Measurements from ENCODE around the gene NOSTRIN. TPM values are rescaled to one million over a fixed set of nuclear protein-coding genes. Genes with fewer than 3 reads are reported as not detected.

The NOSTRIN gene
- total and polyA plus RNA-seq, 8 donors: 25.7 to 45.3 (median 38.8) TPM

DNA sequence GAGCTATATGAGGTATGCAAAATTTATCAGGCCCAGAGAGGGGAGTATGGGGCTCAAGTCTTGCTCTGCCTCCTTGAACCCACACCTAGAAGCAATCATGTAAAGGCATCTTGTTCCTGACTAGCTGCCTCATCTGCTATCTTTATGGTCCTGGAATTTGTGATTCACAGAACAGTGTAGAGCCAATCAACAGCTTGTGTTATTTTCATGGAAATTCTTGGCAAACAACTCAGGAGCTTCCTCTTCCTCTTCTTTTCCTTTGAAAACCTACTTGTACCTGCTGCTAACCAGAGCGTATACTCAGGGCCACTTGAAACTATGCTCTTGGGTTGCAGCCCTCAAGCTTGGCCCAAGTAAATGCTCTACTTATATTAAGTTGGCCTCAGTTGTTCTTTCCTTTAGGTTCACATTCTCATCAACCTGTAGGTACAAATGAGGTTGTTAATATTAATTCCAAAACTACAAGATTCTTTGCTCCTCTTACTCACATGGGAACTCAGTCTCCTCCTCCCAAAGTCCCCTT is 3.5 kb upstream of the NOSTRIN start:
- Histone ChIP-seq H3K27me3 (no peaks in the 10 kb centered on the region), H3K4me3 (no peak overlapping the region), H3K27ac (no peak overlapping the region), H3K36me3 (no peaks in the 10 kb centered on the region), H3K4me1 (peaks cover 3 to 5% of the 10 kb centered on the region in 2 donors), H3K9me3 (no peaks in the 10 kb centered on the region)
- TF ChIP-seq, protein P1, sequence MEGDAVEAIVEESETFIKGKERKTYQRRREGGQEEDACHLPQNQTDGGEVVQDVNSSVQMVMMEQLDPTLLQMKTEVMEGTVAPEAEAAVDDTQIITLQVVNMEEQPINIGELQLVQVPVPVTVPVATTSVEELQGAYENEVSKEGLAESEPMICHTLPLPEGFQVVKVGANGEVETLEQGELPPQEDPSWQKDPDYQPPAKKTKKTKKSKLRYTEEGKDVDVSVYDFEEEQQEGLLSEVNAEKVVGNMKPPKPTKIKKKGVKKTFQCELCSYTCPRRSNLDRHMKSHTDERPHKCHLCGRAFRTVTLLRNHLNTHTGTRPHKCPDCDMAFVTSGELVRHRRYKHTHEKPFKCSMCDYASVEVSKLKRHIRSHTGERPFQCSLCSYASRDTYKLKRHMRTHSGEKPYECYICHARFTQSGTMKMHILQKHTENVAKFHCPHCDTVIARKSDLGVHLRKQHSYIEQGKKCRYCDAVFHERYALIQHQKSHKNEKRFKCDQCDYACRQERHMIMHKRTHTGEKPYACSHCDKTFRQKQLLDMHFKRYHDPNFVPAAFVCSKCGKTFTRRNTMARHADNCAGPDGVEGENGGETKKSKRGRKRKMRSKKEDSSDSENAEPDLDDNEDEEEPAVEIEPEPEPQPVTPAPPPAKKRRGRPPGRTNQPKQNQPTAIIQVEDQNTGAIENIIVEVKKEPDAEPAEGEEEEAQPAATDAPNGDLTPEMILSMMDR (IDR thresholded peaks at IDR 0.05): no peak
- DNase-seq: no peak
- intact Hi-C loops (cut with DNase I): no loop called here
- no peak for ATAC-seq

DNA sequence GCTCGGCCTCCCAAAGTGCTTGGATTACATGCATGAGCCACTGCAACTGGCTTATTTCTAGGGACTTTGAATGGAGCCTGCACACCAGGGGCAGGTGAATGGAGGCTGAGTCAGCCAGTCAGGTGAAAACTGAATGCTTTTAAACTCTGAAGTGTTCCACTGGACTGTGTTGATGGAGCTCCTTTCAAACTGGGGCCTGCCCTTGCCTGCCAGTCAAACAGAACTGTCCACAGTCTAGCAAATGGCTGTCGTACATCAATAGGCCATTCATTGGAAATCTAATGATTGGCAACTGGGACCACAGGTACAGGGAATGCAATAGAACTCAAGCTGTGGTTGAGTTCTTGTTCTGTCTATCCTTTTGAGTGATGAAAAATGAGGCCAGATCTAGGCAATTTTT is 966 bp upstream of the NOSTRIN start:
- no peaks in the 10 kb centered on the region for H3K9me3 ChIP-seq
- ATAC-seq (peak; percentile 7), DNase-seq (no peak)
- H3K27ac ChIP-seq: peak overlapping the region in 1 of 2 donors; percentile 76
- H3K4me3 ChIP-seq: no peak overlapping the region
- no peaks in the 10 kb centered on the region for H3K36me3 ChIP-seq
- H3K4me1 ChIP-seq: peaks cover 3 to 5% of the 10 kb centered on the region in 2 donors
- no peaks in the 10 kb centered on the region for H3K27me3 ChIP-seq
- intact Hi-C loops (cut with DNase I): no loop called here
- TF ChIP-seq, protein P1 (IDR thresholded peaks at IDR 0.05): no peak

DNA sequence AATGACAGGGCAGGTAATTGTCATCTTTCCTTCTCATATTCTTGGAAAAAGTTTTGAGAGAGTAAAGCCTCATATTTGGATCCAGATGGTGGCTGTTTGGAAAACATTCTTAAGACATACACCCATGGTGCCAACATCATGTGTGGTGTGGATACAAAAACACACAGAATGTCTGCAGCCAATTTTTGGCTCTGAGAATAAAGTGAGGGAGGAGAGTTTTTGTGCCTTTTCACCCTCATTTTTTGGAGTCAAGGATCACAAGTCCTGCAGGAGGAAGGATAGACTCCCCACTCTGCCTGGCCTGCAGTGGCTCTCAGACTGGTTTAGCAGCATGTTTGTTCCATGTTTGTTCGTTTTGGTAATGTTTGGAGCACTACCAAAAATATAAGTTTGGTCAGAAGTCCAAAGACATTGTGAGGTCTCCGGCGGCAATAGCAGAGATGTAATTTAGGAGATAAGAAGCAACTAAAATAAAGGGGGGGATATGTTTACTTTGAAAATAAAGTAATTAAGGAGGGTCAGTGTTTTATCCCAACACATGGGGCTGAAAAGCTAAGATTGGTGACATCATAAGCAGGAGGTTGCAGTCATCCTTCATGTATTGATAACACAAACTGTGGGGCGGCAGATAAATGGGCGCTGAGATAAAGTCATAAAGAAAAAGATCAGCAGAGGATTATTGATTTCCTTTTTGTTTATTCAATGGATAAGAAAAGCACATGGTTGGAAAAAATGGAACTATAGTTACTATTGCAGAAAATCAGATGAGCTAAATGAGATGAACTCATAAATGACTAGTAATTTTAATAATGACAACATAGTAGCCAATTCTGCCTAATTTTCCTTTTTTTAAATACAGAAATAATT is 655 bp downstream of the NOSTRIN start:
- Histone ChIP-seq H3K27me3 (no peaks in the 10 kb centered on the region), H3K36me3 (no peaks in the 10 kb centered on the region), H3K4me3 (peak overlapping the region; percentile 10 to 37), H3K4me1 (peaks cover under 1 to 5% of the 10 kb centered on the region in 2 donors), H3K9me3 (no peaks in the 10 kb centered on the region), H3K27ac (peak overlapping the region; percentile 65 to 76)
- DNase-seq: no peak
- intact Hi-C loops (cut with DNase I): no loop called here
- TF ChIP-seq, protein P1 (IDR thresholded peaks at IDR 0.05): no peak
- peak; percentile 75 for ATAC-seq

DNA sequence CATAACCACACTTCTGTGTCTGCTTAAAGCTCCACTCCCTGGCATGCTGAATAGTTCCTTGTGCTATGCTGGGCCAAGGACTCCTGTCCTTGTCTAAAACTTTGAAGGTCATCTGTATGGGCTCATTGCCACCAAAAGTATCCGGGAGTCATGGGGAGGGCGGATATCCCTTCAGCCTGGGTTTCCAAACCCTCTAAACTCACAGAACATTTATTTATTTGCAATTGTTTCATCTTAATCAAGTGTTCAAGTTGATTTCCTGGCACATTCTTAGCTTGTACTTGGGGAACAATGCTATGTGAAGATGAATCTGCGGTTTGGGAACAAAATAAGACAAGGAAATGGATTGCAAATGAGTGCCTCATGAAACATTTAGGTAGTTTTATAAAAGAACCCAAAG is 1.8 kb downstream of the NOSTRIN start:
- peak overlapping the region in 1 of 2 donors; percentile 76 for H3K27ac ChIP-seq
- DNase-seq (no peak), ATAC-seq (no peak)
- H3K9me3 ChIP-seq: no peaks in the 10 kb centered on the region
- H3K4me1 ChIP-seq: peaks cover 0 to 5% of the 10 kb centered on the region in 2 donors
- H3K36me3 ChIP-seq: no peaks in the 10 kb centered on the region
- TF ChIP-seq, protein P1 (IDR thresholded peaks at IDR 0.05): no peak
- H3K4me3 ChIP-seq: peak overlapping the region in 1 of 2 donors; percentile 37
- no peaks in the 10 kb centered on the region for H3K27me3 ChIP-seq
- intact Hi-C loops (cut with DNase I): no loop called here

DNA sequence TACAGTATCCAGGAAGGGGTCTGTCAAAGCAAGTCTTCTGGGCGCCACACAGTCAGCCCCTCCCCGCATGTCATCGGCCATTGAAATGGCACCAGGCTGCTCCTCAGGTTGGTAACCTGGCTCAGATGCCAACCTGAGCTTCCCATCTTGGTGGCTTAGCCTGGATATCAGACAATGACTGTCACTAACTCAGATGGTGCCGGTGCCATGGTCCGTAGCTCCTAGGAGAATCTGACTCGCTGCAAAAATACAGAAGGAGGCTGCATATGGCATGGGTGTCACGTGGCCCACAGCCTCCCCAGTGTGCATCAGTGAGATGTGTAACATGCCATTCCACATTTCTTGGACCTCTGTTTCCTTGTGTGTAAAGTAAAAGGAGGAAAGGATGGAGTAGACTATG is 3.2 kb downstream of the NOSTRIN start:
- H3K4me3 ChIP-seq: no peak overlapping the region
- H3K9me3 ChIP-seq: no peaks in the 10 kb centered on the region
- peaks cover 0 to 5% of the 10 kb centered on the region in 2 donors for H3K4me1 ChIP-seq
- no peaks in the 10 kb centered on the region for H3K36me3 ChIP-seq
- no peak overlapping the region for H3K27ac ChIP-seq
- H3K27me3 ChIP-seq: no peaks in the 10 kb centered on the region
- intact Hi-C loops (cut with DNase I): no loop called here
- no peak for DNase-seq
- ATAC-seq: no peak
- TF ChIP-seq, protein P1 (IDR thresholded peaks at IDR 0.05): no peak
